Frontal cortex (tissue), 4 donors: Measurements from ENCODE around the gene EN2. TPM values are rescaled to one million over a fixed set of nuclear protein-coding genes. Genes with fewer than 3 reads are reported as not detected.

Source experiments
- DNase-seq, 2 donors: peaks; one replicate each; pipeline ENCODE4 v3.0.0; 2012; ENCODE audit warnings: low spot score in 2 of 2
- FAIRE-seq: peaks from 2 replicates; lab custom pipeline; 2012; peaks lifted over from hg19 to GRCh38; lab: Jason Lieb, UNC
- total RNA-seq: library from RNA; depleted of rRNA; stranded (reverse); fragments of >200 nt; gene quantifications from one replicate; pipeline ENCODE4 v1.2.3, GENCODE V29; 2014
- donor health status: control.
- donor health status: control.
- donor health status: control.

The EN2 gene
- total RNA-seq, 1 donor from 2014 or later, result not detected

GRCh38 chr7:155495440-155496248 lies 37.7 kb downstream of the EN2 start:
- no peak for DNase-seq
- no peak for FAIRE-seq

- FAIRE-seq (no peak), DNase-seq (no peak)
Observed at GRCh38 chr7:155496267-155497005, 38.5 kb downstream of the EN2 start.

- FAIRE-seq, result no peak
Observed at GRCh38 chr7:155497149-155497901, 39.4 kb downstream of the EN2 start.

GRCh38 chr7:155505422-155505793 lies 47.5 kb downstream of the EN2 start:
- FAIRE-seq, result no peak

More at GRCh38 chr7:155497149-155497901, 39.4 kb downstream of the EN2 start:
- no peak for DNase-seq

GRCh38 chr7:155506854-155507337 lies 49.0 kb downstream of the EN2 start:
- FAIRE-seq (no peak), DNase-seq (no peak)

More at GRCh38 chr7:155505422-155505793, 47.5 kb downstream of the EN2 start:
- DNase-seq, result no peak

- FAIRE-seq, result no peak
- DNase-seq, result no peak
Observed at GRCh38 chr7:155507576-155507975, 49.6 kb downstream of the EN2 start.

- FAIRE-seq, result no peak
- DNase-seq, result no peak
Observed at GRCh38 chr7:155508376-155509358, 50.7 kb downstream of the EN2 start.

- DNase-seq (no peak), FAIRE-seq (no peak)
Observed at GRCh38 chr7:155509359-155509724, 51.4 kb downstream of the EN2 start.

- DNase-seq, result no peak
- no peak for FAIRE-seq
Observed at GRCh38 chr7:155509725-155510551, 52.0 kb downstream of the EN2 start.

GRCh38 chr7:155510975-155511701 lies 53.2 kb downstream of the EN2 start:
- no peak for FAIRE-seq

GRCh38 chr7:155511702-155511996 lies 53.7 kb downstream of the EN2 start:
- DNase-seq, result no peak
- FAIRE-seq, result no peak

More at GRCh38 chr7:155510975-155511701, 53.2 kb downstream of the EN2 start:
- no peak for DNase-seq

GRCh38 chr7:155512246-155512887 lies 54.4 kb downstream of the EN2 start:
- FAIRE-seq, result no peak

GRCh38 chr7:155513543-155514285 lies 55.8 kb downstream of the EN2 start:
- DNase-seq (no peak), FAIRE-seq (no peak)

More at GRCh38 chr7:155512246-155512887, 54.4 kb downstream of the EN2 start:
- DNase-seq, result no peak

GRCh38 chr7:155514296-155514695 lies 56.4 kb downstream of the EN2 start:
- FAIRE-seq, result no peak
- DNase-seq, result no peak
